Upper lobe of left lung (tissue), 6 donors: ENCODE data around the gene FOXP1. TPM values are rescaled to one million over a fixed set of nuclear protein-coding genes. Genes with fewer than 3 reads are reported as not detected.

Experiments used
- ATAC-seq, 2 donors: fragments of 200-7000 bp; cut with Tn5 transposase; one replicate each; pipeline ENCODE4 v1.9.1; 2022; ENCODE audit warnings: mild to moderate bottlenecking in 2 of 2, moderate library complexity in 2 of 2; ENCODE audit not compliant: low FRiP score in 2 of 2
- DNase-seq, 2 donors: peaks; one replicate each; pipeline ENCODE4 v3.0.0-alpha.2; 2019 to 2020
- H3K27ac ChIP-seq, 4 donors: fragments of 200-600 bp; sonication (generic); one replicate each; pipeline ENCODE4 v1.5.1; 2016 to 2019
- H3K27me3 ChIP-seq, 4 donors: fragments of 200-600 bp; sonication (generic); one replicate each; pipeline ENCODE4 v1.5.1; 2017 to 2019
- H3K36me3 ChIP-seq, 4 donors: fragments of 200-600 bp; sonication (generic); one replicate each; pipeline ENCODE4 v1.5.1; 2016 to 2019
- H3K4me1 ChIP-seq, 4 donors: fragments of 200-600 bp; sonication (generic); one replicate each; pipeline ENCODE4 v1.5.1; 2018 to 2019
- H3K4me3 ChIP-seq, 4 donors: fragments of 200-600 bp; sonication (generic); one replicate each; pipeline ENCODE4 v1.5.1; 2017 to 2019; ENCODE audit warnings: mild to moderate bottlenecking in 2 of 4, moderate library complexity in 1 of 4
- H3K9me3 ChIP-seq, 4 donors: fragments of 200-600 bp; sonication (generic); one replicate each; pipeline ENCODE4 v1.5.1; 2018 to 2019
- CTCF ChIP-seq, 6 experiments: fragments of 450-650 bp in 4 of 6; fragments of 200-600 bp in 2 of 6; sonication (generic) in 2 of 6; IDR thresholded peaks; one replicate each; pipeline ENCODE4 v1.5.1; 2016 to 2019; ENCODE audit warnings: antibody characterized with exemption in 6 of 6
- EP300 ChIP-seq, 4 donors: sonication (generic); formaldehyde crosslinking; IDR thresholded peaks; one replicate each; pipeline ENCODE4 v1.5.1; 2017; ENCODE audit warnings: antibody characterized with exemption in 4 of 4, control low read depth in 2 of 4
- POLR2A ChIP-seq, 4 donors: fragments of 450-650 bp; IDR thresholded peaks; one replicate each; pipeline ENCODE4 v1.5.1; 2016 to 2017; ENCODE audit warnings: antibody characterized with exemption in 4 of 4, mild to moderate bottlenecking in 2 of 4
- POLR2AphosphoS5 ChIP-seq, 2 donors: sonication (generic); formaldehyde crosslinking; IDR thresholded peaks; one replicate each; pipeline ENCODE4 v1.5.1; 2017; ENCODE audit warnings: antibody characterized with exemption in 2 of 2
- WGBS, 2 donors: methylation state at CpG; one replicate each; pipeline ENCODE4 v1.1.5; 2017 to 2018; 5-methylcytosine and 5-hydroxymethylcytosine counted together
- total RNA-seq, 6 donors: library from RNA; depleted of rRNA in 4 of 6; stranded (reverse); fragments of >200 nt in 4 of 6; gene quantifications; one replicate each; pipeline versions ENCODE4 v1.1.0 to v1.2.1, GENCODE V29; 2016 to 2021
- donor health status: DM: no; HTN: no; CAD: no; lungs with moderate emphysema.
- donor health status: DM: no; HTN: yes; CAD: no; lungs with severe emphysema.

The FOXP1 gene
- total RNA-seq, 6 donors from 2014 or later, result 103 to 248 (median 134) TPM

DNA sequence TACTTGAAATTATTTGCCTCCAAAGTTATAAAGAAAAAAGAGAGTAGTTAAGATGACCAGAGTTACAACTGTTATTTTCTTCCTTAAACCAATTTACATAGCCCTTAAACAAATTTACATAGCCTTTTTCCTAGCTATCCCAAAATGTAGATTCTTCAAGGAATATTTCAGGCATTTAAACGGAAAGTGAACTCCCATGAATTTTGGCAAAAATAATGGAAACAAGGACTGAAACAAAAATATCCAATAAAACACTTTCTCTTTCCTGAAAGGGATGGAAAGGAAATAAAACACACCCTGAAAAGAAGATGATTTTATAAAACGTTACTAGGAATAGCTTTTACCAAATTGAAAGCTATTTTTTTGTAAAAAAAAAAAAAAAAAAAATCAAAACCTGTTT is 418.6 kb downstream of the FOXP1 start:
- TF ChIP-seq EP300 (IDR thresholded peaks at IDR 0.05) (no peak), POLR2AphosphoS5 (IDR thresholded peaks at IDR 0.05) (no peak), POLR2A (IDR thresholded peaks at IDR 0.05) (no peak), CTCF (IDR thresholded peaks at IDR 0.05) (no peak)
- no peak overlapping the region for H3K27ac ChIP-seq
- WGBS, 2 donors, result 80 to 89% methylated on average over 2 of the region's 2 CpGs
- H3K27me3 ChIP-seq, result no peaks in the 10 kb centered on the region
- H3K4me1 ChIP-seq, result peaks cover 0 to 15% (median 9%) of the 10 kb centered on the region in 4 donors
- ATAC-seq (no peak), DNase-seq (no peak)
- peaks cover 0 to 5% (median 0%) of the 10 kb centered on the region in 4 donors for H3K9me3 ChIP-seq
- no peak overlapping the region for H3K4me3 ChIP-seq
- H3K36me3 ChIP-seq, result no peaks in the 10 kb centered on the region

DNA sequence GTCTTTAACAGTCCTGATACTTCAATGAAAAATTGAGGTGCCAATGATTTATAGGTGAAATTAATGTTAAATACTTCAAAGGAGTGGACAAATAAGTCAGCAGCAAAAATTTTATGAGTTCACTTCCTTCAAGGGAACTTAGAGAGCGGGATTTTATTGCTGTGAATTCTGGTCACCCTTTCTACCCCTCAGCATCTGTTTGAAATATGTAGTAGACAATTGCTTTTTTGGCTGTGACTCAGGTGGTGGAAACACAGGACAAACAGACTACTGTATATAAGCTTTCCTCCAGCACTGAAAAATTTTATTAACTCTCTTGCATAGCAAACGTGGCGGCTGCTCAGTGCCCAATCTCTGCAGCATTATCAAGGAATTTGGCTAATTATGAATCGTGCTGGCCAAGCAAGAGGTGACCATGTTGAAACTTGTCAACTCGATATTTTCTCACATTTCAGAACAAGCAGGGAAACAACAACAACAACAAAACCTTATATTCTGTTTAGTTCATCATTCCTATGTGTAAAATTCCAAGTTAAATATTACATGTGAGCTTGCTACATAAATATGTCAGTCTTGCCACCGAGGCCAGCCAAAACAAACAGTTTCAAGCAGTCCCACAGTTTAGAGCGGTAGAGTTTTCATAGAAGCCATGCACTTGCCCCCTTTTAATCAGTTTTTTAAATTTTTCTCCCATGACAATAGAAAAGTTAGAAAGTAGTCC is 420.2 kb downstream of the FOXP1 start:
- DNase-seq (no peak), ATAC-seq (no peak)
- Histone ChIP-seq H3K4me1 (peaks cover 0 to 12% (median 3%) of the 10 kb centered on the region in 4 donors), H3K4me3 (no peak overlapping the region), H3K9me3 (peaks cover 0 to 5% (median 0%) of the 10 kb centered on the region in 4 donors), H3K27me3 (no peaks in the 10 kb centered on the region), H3K36me3 (no peaks in the 10 kb centered on the region), H3K27ac (peak overlapping the region in 1 of 4 donors; percentile 13)
- WGBS, 2 donors, result 73 to 79% methylated on average over 7 of the region's 7 CpGs
- TF ChIP-seq CTCF (IDR thresholded peaks at IDR 0.05) (no peak), EP300 (IDR thresholded peaks at IDR 0.05) (no peak), POLR2A (IDR thresholded peaks at IDR 0.05) (no peak)

GRCh38 chr3:71162221-71162620 is 421.3 kb downstream of the FOXP1 start:
- WGBS, 2 donors, result 85 to 91% methylated on average over 1 of the region's 1 CpG
- H3K4me1 ChIP-seq, result peaks cover 0 to 10% (median 0%) of the 10 kb centered on the region in 4 donors
- no peak overlapping the region for H3K27ac ChIP-seq
- no peak for ATAC-seq
- peaks cover 0 to 5% (median 0%) of the 10 kb centered on the region in 4 donors for H3K9me3 ChIP-seq
- H3K27me3 ChIP-seq, result no peaks in the 10 kb centered on the region
- H3K4me3 ChIP-seq, result no peak overlapping the region
- DNase-seq, result no peak
- TF ChIP-seq CTCF (IDR thresholded peaks at IDR 0.05), result no peak
- TF ChIP-seq POLR2A (IDR thresholded peaks at IDR 0.05), result no peak
- no peak for TF ChIP-seq EP300 (IDR thresholded peaks at IDR 0.05)
- H3K36me3 ChIP-seq, result no peaks in the 10 kb centered on the region

DNA sequence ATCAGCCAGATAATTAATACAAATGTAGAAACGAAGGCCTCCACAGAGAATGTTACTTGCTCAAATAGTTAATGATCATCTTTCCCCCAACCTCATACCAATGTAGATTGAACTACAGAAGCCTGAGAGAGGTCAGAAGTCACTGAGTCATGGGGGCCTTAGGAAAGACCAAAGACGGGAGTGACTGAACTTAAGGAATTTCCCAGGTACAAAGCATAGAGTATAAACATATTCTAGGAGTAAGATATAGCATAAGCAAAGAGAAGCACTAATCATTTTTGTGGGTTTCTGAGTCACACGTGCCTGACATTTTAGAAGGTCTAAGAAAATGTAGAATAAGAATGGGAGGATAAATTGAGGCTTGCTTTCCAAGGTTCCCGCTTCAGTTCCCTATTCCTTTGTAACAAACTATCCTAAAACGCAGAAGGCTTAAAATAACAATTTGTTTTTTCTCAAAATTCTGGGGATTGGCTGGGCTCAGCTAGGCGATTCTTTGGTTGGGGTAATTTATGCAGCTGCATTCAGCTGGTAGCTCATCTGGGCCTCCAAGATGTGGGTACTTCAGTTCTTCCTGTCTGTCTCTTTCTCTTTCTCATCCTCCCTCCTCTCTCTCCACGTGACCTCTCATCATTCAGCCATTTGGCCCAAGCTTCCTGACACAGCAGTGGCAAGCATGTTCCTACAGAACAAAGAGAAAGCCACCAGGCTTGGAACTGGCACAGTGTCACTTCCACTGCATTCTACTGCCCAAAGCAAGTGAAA is 422.6 kb downstream of the FOXP1 start:
- no peaks in the 10 kb centered on the region for H3K27me3 ChIP-seq
- H3K9me3 ChIP-seq, result peaks cover 0 to 5% (median 0%) of the 10 kb centered on the region in 4 donors
- 92 to 97% methylated on average over 7 of the region's 7 CpGs for WGBS, 2 donors
- TF ChIP-seq POLR2AphosphoS5 (IDR thresholded peaks at IDR 0.05), result no peak
- TF ChIP-seq EP300 (IDR thresholded peaks at IDR 0.05), result no peak
- TF ChIP-seq POLR2A (IDR thresholded peaks at IDR 0.05), result no peak
- no peak for TF ChIP-seq CTCF (IDR thresholded peaks at IDR 0.05)
- H3K4me1 ChIP-seq, result peaks cover 0 to 4% (median 0%) of the 10 kb centered on the region in 4 donors
- no peaks in the 10 kb centered on the region for H3K36me3 ChIP-seq
- H3K4me3 ChIP-seq, result no peak overlapping the region
- ATAC-seq (no peak), DNase-seq (no peak)
- no peak overlapping the region for H3K27ac ChIP-seq
